Thymus (tissue), 11 donors: Measurements from ENCODE around the gene DCC. TPM values are rescaled to one million over a fixed set of nuclear protein-coding genes. Genes with fewer than 3 reads are reported as not detected.

Experiments
- DNase-seq, 9 donors: peaks; one replicate each; pipeline ENCODE4 v3.0.0-alpha.2; 2013; ENCODE audit warnings: low spot score in 9 of 9, low read depth in 6 of 9, missing footprints in 1 of 9
- H3K27ac ChIP-seq, 2 donors: one replicate each; pipeline ENCODE4 v1.5.1; 2013; ENCODE audit warnings: control low read depth in 1 of 2, low read depth in 1 of 2, low read length in 1 of 2, mild to moderate bottlenecking in 1 of 2, moderate library complexity in 1 of 2
- H3K27me3 ChIP-seq, 2 donors: one replicate each; pipeline ENCODE4 v1.5.1; 2013; ENCODE audit warnings: low read length in 1 of 2; ENCODE audit not compliant: control insufficient read depth in 2 of 2, insufficient read depth in 1 of 2
- H3K36me3 ChIP-seq, 2 donors: one replicate each; pipeline ENCODE4 v1.5.1; 2013; ENCODE audit warnings: low read length in 1 of 2, mild to moderate bottlenecking in 1 of 2, moderate library complexity in 1 of 2; ENCODE audit not compliant: control insufficient read depth in 2 of 2, insufficient read depth in 2 of 2
- H3K4me1 ChIP-seq, 2 donors: one replicate each; pipeline ENCODE4 v1.5.1; 2013; ENCODE audit warnings: low read length in 2 of 2; ENCODE audit not compliant: control insufficient read depth in 2 of 2, insufficient read depth in 2 of 2
- H3K4me3 ChIP-seq, 2 donors: one replicate each; pipeline ENCODE4 v1.5.1; 2013; ENCODE audit warnings: low read length in 2 of 2, control low read depth in 1 of 2, mild to moderate bottlenecking in 1 of 2
- H3K9me3 ChIP-seq, 2 donors: one replicate each; pipeline ENCODE4 v1.5.1; 2013; ENCODE audit warnings: low read length in 1 of 2, mild to moderate bottlenecking in 1 of 2; ENCODE audit not compliant: control insufficient read depth in 2 of 2, insufficient read depth in 1 of 2
- WGBS: extraction: QIAGEN DNeasy Blood & Tissue Kit; methylation state at CpG from one replicate; pipeline ENCODE4 v1.1.7; 2013; 5-methylcytosine and 5-hydroxymethylcytosine counted together
- polyA plus RNA-seq: library from polyadenylated mRNA; stranded (reverse); fragments of 200-250 nt; gene quantifications from one replicate; pipeline ENCODE4 v1.2.3, GENCODE V29; 2013
- total RNA-seq: library from RNA; stranded (reverse); fragments of 120-200 nt; gene quantifications from one replicate; pipeline ENCODE4 v1.2.4, GENCODE V29; 2013
- donor health status: healthy.

DCC gene
- total and polyA plus RNA-seq, 2 donors: 0.68 to 7.6 TPM

GRCh38 chr18:52489396-52490306 lies 149.7 kb downstream of the DCC start:
- no peak for DNase-seq
- Histone ChIP-seq H3K27ac (no peak overlapping the region), H3K9me3 (no peaks in the 10 kb centered on the region), H3K4me3 (no peak overlapping the region), H3K4me1 (no peaks in the 10 kb centered on the region), H3K27me3 (no peaks in the 10 kb centered on the region), H3K36me3 (no peaks in the 10 kb centered on the region)
- 81% methylated on average over 4 of the region's 4 CpGs for WGBS

DNA sequence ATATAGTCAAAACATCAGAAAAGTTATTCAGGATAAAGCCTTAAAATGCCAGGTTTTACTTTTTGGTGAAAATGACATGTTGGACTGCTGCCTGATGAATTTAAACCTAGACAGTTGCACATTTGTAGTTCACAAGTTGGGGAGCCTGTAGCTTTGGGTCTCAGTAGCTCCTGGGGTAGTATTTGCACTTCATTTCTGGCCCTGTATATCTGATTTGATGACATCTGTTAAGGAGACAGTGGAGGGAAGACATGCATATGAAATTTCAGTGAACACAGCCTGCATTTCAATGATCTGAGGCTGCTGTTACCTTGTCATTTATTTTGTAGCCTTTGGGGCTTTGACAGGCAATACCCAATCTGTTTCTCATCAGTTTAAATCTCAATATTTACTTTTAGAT lies 156.4 kb downstream of the DCC start:
- Histone ChIP-seq H3K36me3 (no peaks in the 10 kb centered on the region), H3K4me3 (no peak overlapping the region), H3K9me3 (no peaks in the 10 kb centered on the region), H3K27ac (no peak overlapping the region), H3K27me3 (no peaks in the 10 kb centered on the region), H3K4me1 (no peaks in the 10 kb centered on the region)
- DNase-seq: no peak

- Histone ChIP-seq H3K36me3 (no peaks in the 10 kb centered on the region), H3K9me3 (no peaks in the 10 kb centered on the region), H3K4me3 (no peak overlapping the region), H3K4me1 (no peaks in the 10 kb centered on the region), H3K27me3 (no peaks in the 10 kb centered on the region), H3K27ac (no peak overlapping the region)
- DNase-seq: no peak
- 79% methylated on average over 6 of the region's 6 CpGs for WGBS
These were observed 159.0 kb downstream of the DCC start for GRCh38 chr18:52499016-52499415.

DNA sequence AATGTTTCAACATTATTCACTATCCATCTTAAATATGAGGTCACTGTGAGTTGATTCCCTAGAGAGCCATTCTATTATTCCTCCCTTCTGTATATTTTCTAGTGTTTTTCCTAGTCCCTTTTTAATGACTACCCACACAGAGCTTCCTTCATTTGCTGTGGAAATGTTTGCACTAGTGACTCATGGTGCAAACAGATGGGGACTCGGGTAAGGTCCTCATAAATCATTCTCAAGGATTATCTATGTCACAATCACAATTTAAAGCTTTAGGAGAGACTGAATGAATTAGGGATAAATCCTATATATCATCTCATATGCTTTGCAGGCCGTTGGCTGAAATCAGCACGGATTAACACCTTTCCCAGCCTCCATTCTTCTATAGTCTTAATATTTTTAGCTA lies 159.6 kb downstream of the DCC start:
- no peak overlapping the region for H3K4me3 ChIP-seq
- no peaks in the 10 kb centered on the region for H3K4me1 ChIP-seq
- no peaks in the 10 kb centered on the region for H3K36me3 ChIP-seq
- WGBS: 63% methylated on average over 3 of the region's 3 CpGs
- DNase-seq: no peak
- no peaks in the 10 kb centered on the region for H3K27me3 ChIP-seq
- no peaks in the 10 kb centered on the region for H3K9me3 ChIP-seq
- H3K27ac ChIP-seq: no peak overlapping the region

GRCh38 chr18:52504589-52504988 lies 164.6 kb downstream of the DCC start:
- H3K9me3 ChIP-seq: no peaks in the 10 kb centered on the region
- WGBS: 89% methylated on average over 5 of the region's 5 CpGs
- no peaks in the 10 kb centered on the region for H3K4me1 ChIP-seq
- H3K27me3 ChIP-seq: no peaks in the 10 kb centered on the region
- no peak overlapping the region for H3K4me3 ChIP-seq
- no peak for DNase-seq
- no peak overlapping the region for H3K27ac ChIP-seq
- no peaks in the 10 kb centered on the region for H3K36me3 ChIP-seq

GRCh38 chr18:52510139-52510538 lies 170.1 kb downstream of the DCC start:
- no peak for DNase-seq
- Histone ChIP-seq H3K27me3 (no peaks in the 10 kb centered on the region), H3K9me3 (no peaks in the 10 kb centered on the region), H3K4me3 (no peak overlapping the region), H3K27ac (no peak overlapping the region), H3K36me3 (no peaks in the 10 kb centered on the region), H3K4me1 (no peaks in the 10 kb centered on the region)
- WGBS: 84% methylated on average over 3 of the region's 3 CpGs

DNA sequence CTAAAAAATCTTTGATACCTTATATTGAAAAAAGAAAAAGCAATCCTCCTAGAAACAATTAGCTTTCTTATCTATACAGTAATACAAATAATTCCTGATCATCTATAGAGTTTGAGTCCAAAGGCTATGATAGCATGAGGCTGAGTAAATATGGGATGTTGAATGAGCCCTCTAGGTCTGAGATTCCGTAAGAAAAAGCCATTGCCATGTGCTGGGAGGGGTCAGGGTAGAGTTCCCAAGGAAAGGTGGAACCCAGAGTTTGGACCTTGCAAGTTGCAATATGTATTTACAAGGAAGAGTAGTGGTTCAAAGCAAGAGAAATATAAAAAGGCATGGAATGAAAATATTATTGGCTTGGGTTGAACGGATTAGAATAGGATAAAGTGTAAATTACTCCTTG lies 178.1 kb downstream of the DCC start:
- H3K36me3 ChIP-seq: no peaks in the 10 kb centered on the region
- H3K9me3 ChIP-seq: no peaks in the 10 kb centered on the region
- H3K27me3 ChIP-seq: no peaks in the 10 kb centered on the region
- no peak overlapping the region for H3K27ac ChIP-seq
- no peaks in the 10 kb centered on the region for H3K4me1 ChIP-seq
- DNase-seq: no peak
- H3K4me3 ChIP-seq: no peak overlapping the region
- 85% methylated on average over 2 of the region's 2 CpGs for WGBS

DNA sequence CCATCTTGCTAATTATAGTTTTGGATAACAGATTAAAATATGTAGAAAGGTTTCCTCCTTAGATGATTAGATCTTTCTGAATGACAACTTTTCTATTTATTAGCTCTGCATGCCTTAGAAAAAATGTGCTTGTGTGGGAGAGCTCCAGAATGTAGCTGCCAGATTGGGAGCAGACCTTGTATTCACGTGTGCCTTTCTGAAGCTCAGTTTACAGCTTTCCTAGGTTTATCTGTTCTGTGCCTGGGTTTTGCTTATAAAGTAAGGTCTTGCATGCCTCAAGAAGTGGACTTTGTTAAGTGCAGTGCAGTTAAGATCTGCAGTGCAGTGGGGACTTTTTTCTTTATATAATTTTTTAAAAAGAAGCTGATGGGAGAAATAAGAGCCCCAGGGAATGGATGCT lies 179.0 kb downstream of the DCC start:
- no peaks in the 10 kb centered on the region for H3K27me3 ChIP-seq
- no peak overlapping the region for H3K27ac ChIP-seq
- no peaks in the 10 kb centered on the region for H3K36me3 ChIP-seq
- 63% methylated on average over 1 of the region's 1 CpG for WGBS
- DNase-seq: no peak
- no peak overlapping the region for H3K4me3 ChIP-seq
- no peaks in the 10 kb centered on the region for H3K9me3 ChIP-seq
- no peaks in the 10 kb centered on the region for H3K4me1 ChIP-seq

- Histone ChIP-seq H3K9me3 (no peaks in the 10 kb centered on the region), H3K27me3 (no peaks in the 10 kb centered on the region), H3K27ac (no peak overlapping the region), H3K4me3 (no peak overlapping the region), H3K36me3 (no peaks in the 10 kb centered on the region), H3K4me1 (no peaks in the 10 kb centered on the region)
- DNase-seq: no peak
- whole genome bisulfite sequencing: 77% methylated on average over 1 of the region's 1 CpG
These were observed 183.6 kb downstream of the DCC start for GRCh38 chr18:52523566-52523965.
